ENCODE results near the gene MICOS13. TPM values are rescaled to one million over a fixed set of nuclear protein-coding genes. Genes with fewer than 3 reads are reported as not detected.
"Not testable (repeated sequence)": the region's sequence is repeated elsewhere in the genome, so short reads cannot be mapped to it uniquely, and the experiment has no call there.

MICOS13 gene
- total RNA-seq, 1 donor from 2014 or later = 83.2 TPM

GRCh38 chr19:5705552-5705951 lies 25.2 kb upstream of the MICOS13 start:
- no peak for DNase-seq (ENCODE audit: extremely low spot score in 2 of 2)
- no peaks in the 10 kb centered on the region for H3K27me3 ChIP-seq
- no peak for TF ChIP-seq POLR2AphosphoS5 (IDR thresholded peaks at IDR 0.05; ENCODE audit: insufficient read depth in 1 of 2, low read depth in 1 of 2)
- TF ChIP-seq CTCF (IDR thresholded peaks at IDR 0.05) = no peak
- TF ChIP-seq POLR2A (IDR thresholded peaks at IDR 0.05) = no peak
- H3K27ac ChIP-seq = no peak overlapping the region
- H3K4me3 ChIP-seq = no peak overlapping the region
- peaks cover 0 to 68% of the 10 kb centered on the region in 2 donors for H3K36me3 ChIP-seq
- H3K9me3 ChIP-seq = no peaks in the 10 kb centered on the region
- H3K4me1 ChIP-seq = no peaks in the 10 kb centered on the region
- intact Hi-C loops (cut with DNase I) = no loop called here

- TF ChIP-seq CTCF (IDR thresholded peaks at IDR 0.05) (no peak), POLR2A (IDR thresholded peaks at IDR 0.05) (no peak), POLR2AphosphoS5 (IDR thresholded peaks at IDR 0.05; ENCODE audit: insufficient read depth in 1 of 2, low read depth in 1 of 2) (no peak)
- no peak for DNase-seq (ENCODE audit: extremely low spot score in 2 of 2)
- intact Hi-C loops (cut with DNase I) = no loop called here
- Histone ChIP-seq H3K27me3 (no peaks in the 10 kb centered on the region), H3K27ac (no peak overlapping the region), H3K4me3 (no peak overlapping the region), H3K36me3 (peaks cover 0 to 69% of the 10 kb centered on the region in 2 donors), H3K4me1 (no peaks in the 10 kb centered on the region), H3K9me3 (no peaks in the 10 kb centered on the region)
These were observed 23.8 kb upstream of the MICOS13 start for GRCh38 chr19:5703819-5704818.

GRCh38 chr19:5702053-5702410 lies 21.7 kb upstream of the MICOS13 start:
- H3K27ac ChIP-seq; H3K4me3 ChIP-seq; H3K27me3 ChIP-seq; H3K4me1 ChIP-seq; H3K9me3 ChIP-seq; intact Hi-C loops (cut with DNase I); DNase-seq (ENCODE audit: extremely low spot score in 2 of 2): not testable (repeated sequence)
- peaks cover 0 to 63% of the 10 kb centered on the region in 2 donors for H3K36me3 ChIP-seq

GRCh38 chr19:5700455-5701092 lies 20.3 kb upstream of the MICOS13 start:
- no peaks in the 10 kb centered on the region for H3K4me1 ChIP-seq
- H3K36me3 ChIP-seq = peaks cover 0 to 59% of the 10 kb centered on the region in 2 donors
- H3K27ac ChIP-seq = no peak overlapping the region
- H3K9me3 ChIP-seq = no peaks in the 10 kb centered on the region
- H3K4me3 ChIP-seq = no peak overlapping the region
- no peak for DNase-seq (ENCODE audit: extremely low spot score in 2 of 2)
- no peak for TF ChIP-seq POLR2AphosphoS5 (IDR thresholded peaks at IDR 0.05; ENCODE audit: insufficient read depth in 1 of 2, low read depth in 1 of 2)
- TF ChIP-seq CTCF (IDR thresholded peaks at IDR 0.05) = no peak
- TF ChIP-seq POLR2A (IDR thresholded peaks at IDR 0.05) = no peak
- intact Hi-C loops (cut with DNase I) = no loop called here
- H3K27me3 ChIP-seq = no peaks in the 10 kb centered on the region

- Histone ChIP-seq H3K27ac (no peak overlapping the region), H3K27me3 (no peaks in the 10 kb centered on the region), H3K36me3 (peaks cover 0 to 60% of the 10 kb centered on the region in 2 donors), H3K9me3 (no peaks in the 10 kb centered on the region), H3K4me1 (peaks cover under 1% of the 10 kb centered on the region), H3K4me3 (no peak overlapping the region)
- TF ChIP-seq CTCF (IDR thresholded peaks at IDR 0.05) = no peak
- no peak for TF ChIP-seq POLR2AphosphoS5 (IDR thresholded peaks at IDR 0.05; ENCODE audit: insufficient read depth in 1 of 2, low read depth in 1 of 2)
- no peak for TF ChIP-seq POLR2A (IDR thresholded peaks at IDR 0.05)
- no peak for DNase-seq (ENCODE audit: extremely low spot score in 2 of 2)
- intact Hi-C loops (cut with DNase I) = no loop called here
These were observed 18.5 kb upstream of the MICOS13 start for GRCh38 chr19:5698635-5699422.
